Measurements from ENCODE around the gene HEXIM2.
"Not testable (repeated sequence)": the region's sequence is repeated elsewhere in the genome, so short reads cannot be mapped to it uniquely, and the experiment has no call there.

The HEXIM2 gene

GRCh38 chr17:45195424-45195823 lies 33.7 kb downstream of the HEXIM2 start:
- Mint-ChIP-seq H3K9me3 (no peaks in the 10 kb centered on the region), H3K36me3 (ENCODE audit: low read depth) (no peaks in the 10 kb centered on the region), H3K27ac (no peak overlapping the region), H3K4me3 (no peak overlapping the region), H3K27me3 (ENCODE audit: low read depth) (no peaks in the 10 kb centered on the region), H3K4me1 (ENCODE audit: low read depth) (peaks cover 2% of the 10 kb centered on the region)

- H3K9me3 Mint-ChIP-seq: no peaks in the 10 kb centered on the region
- H3K4me1 Mint-ChIP-seq (ENCODE audit: low read depth): peaks cover 2% of the 10 kb centered on the region
- no peak overlapping the region for H3K4me3 Mint-ChIP-seq
- H3K27me3 Mint-ChIP-seq (ENCODE audit: low read depth): no peaks in the 10 kb centered on the region
- H3K27ac Mint-ChIP-seq: no peak overlapping the region
- no peaks in the 10 kb centered on the region for H3K36me3 Mint-ChIP-seq (ENCODE audit: low read depth)
These were observed 35.4 kb downstream of the HEXIM2 start for GRCh38 chr17:45197108-45197507.

GRCh38 chr17:45197555-45198334 lies 36.1 kb downstream of the HEXIM2 start:
- Mint-ChIP-seq H3K36me3 (ENCODE audit: low read depth) (no peaks in the 10 kb centered on the region), H3K4me3 (no peak overlapping the region), H3K27ac (no peak overlapping the region), H3K9me3 (no peaks in the 10 kb centered on the region), H3K27me3 (ENCODE audit: low read depth) (no peaks in the 10 kb centered on the region), H3K4me1 (ENCODE audit: low read depth) (peaks cover 2% of the 10 kb centered on the region)

- Mint-ChIP-seq H3K27me3 (ENCODE audit: low read depth) (no peaks in the 10 kb centered on the region), H3K4me3 (no peak overlapping the region), H3K4me1 (ENCODE audit: low read depth) (peaks cover 2% of the 10 kb centered on the region), H3K9me3 (no peaks in the 10 kb centered on the region), H3K27ac (no peak overlapping the region), H3K36me3 (ENCODE audit: low read depth) (no peaks in the 10 kb centered on the region)
These were observed 39.0 kb downstream of the HEXIM2 start for GRCh38 chr17:45200701-45201100.

- Mint-ChIP-seq H3K4me1 (ENCODE audit: low read depth) (peaks cover 2% of the 10 kb centered on the region), H3K27me3 (ENCODE audit: low read depth) (no peaks in the 10 kb centered on the region), H3K36me3 (ENCODE audit: low read depth) (no peaks in the 10 kb centered on the region), H3K9me3 (no peaks in the 10 kb centered on the region), H3K4me3 (no peak overlapping the region), H3K27ac (no peak overlapping the region)
These were observed 39.8 kb downstream of the HEXIM2 start for GRCh38 chr17:45201457-45201856.

GRCh38 chr17:45201880-45202279 lies 40.2 kb downstream of the HEXIM2 start:
- not testable (repeated sequence) for H3K27me3 Mint-ChIP-seq (ENCODE audit: low read depth); H3K4me3 Mint-ChIP-seq; H3K27ac Mint-ChIP-seq; H3K4me1 Mint-ChIP-seq (ENCODE audit: low read depth); H3K9me3 Mint-ChIP-seq; H3K36me3 Mint-ChIP-seq (ENCODE audit: low read depth)

GRCh38 chr17:45218895-45219661 lies 57.4 kb downstream of the HEXIM2 start:
- Mint-ChIP-seq H3K27me3 (ENCODE audit: low read depth) (no peaks in the 10 kb centered on the region), H3K36me3 (ENCODE audit: low read depth) (peaks cover 49% of the 10 kb centered on the region), H3K27ac (peak overlapping the region; percentile 84), H3K9me3 (no peaks in the 10 kb centered on the region), H3K4me3 (peak overlapping the region; percentile 84), H3K4me1 (ENCODE audit: low read depth) (peaks cover 37% of the 10 kb centered on the region)
